H1 (cell line): ENCODE data around the gene INPP5A. TPM values are rescaled to one million over a fixed set of nuclear protein-coding genes. Genes with fewer than 3 reads are reported as not detected.

Experiments used
- CTCF ChIA-PET: fragments of 300-600 bp; sonication (Branson Sonifier 250); formaldehyde crosslinking; loops from one replicate; lab custom pipeline; 2021; ENCODE audit not compliant: partially characterized antibody; lab: Charles Lee
- POLR2A ChIA-PET: fragments of 300-600 bp; sonication (Branson Sonifier 250); formaldehyde crosslinking; loops from one replicate; lab custom pipeline; 2021; ENCODE audit warnings: inconsistent platforms; ENCODE audit not compliant: partially characterized antibody; lab: Charles Lee
- DNase-seq, 2 experiments: peaks; one replicate each; pipeline versions ENCODE4 v3.0.0 to v3.0.0-alpha.2; 2010 to 2022; ENCODE audit warnings: low spot score in 2 of 2, low read depth in 1 of 2, mixed read lengths in 1 of 2
- FAIRE-seq: peaks from 2 replicates; lab custom pipeline; 2011; peaks lifted over from hg19 to GRCh38; lab: Jason Lieb, UNC
- H2AFZ ChIP-seq: 2 replicates; pipeline ENCODE4 v1.8.1; 2012; ENCODE audit warnings: low read length, inconsistent platforms
- H2AK5ac ChIP-seq: 2 replicates; pipeline ENCODE4 v1.6.1; 2013; ENCODE audit warnings: low read depth, low read length
- H2BK120ac ChIP-seq: replicated peaks from 2 replicates; pipeline ENCODE3; 2013; ENCODE audit warnings: low read depth, low read length, inconsistent platforms
- H2BK12ac ChIP-seq: 2 replicates; pipeline ENCODE4 v1.6.1; 2013; ENCODE audit warnings: low read depth, low read length
- H2BK15ac ChIP-seq: 2 replicates; pipeline ENCODE4 v1.6.1; 2013; ENCODE audit warnings: low read length
- H2BK20ac ChIP-seq: 2 replicates; pipeline ENCODE4 v1.6.1; 2013; ENCODE audit warnings: low read length
- H2BK5ac ChIP-seq: 2 replicates; pipeline ENCODE4 v1.6.1; 2013; ENCODE audit warnings: low read depth, low read length
- H3K14ac ChIP-seq: 2 replicates; pipeline ENCODE4 v1.6.1; 2013; ENCODE audit warnings: inconsistent platforms; ENCODE audit not compliant: insufficient read length
- H3K18ac ChIP-seq: 2 replicates; pipeline ENCODE4 v1.6.1; 2013; ENCODE audit warnings: low read length; ENCODE audit errors: extremely low read depth
- H3K23ac ChIP-seq: 2 replicates; pipeline ENCODE4 v1.6.1; 2013; ENCODE audit warnings: inconsistent platforms; ENCODE audit not compliant: insufficient read length
- H3K23me2 ChIP-seq: 2 replicates; pipeline ENCODE4 v1.6.1; 2013; ENCODE audit warnings: low read depth, low read length
- H3K27ac ChIP-seq: 2 replicates; pipeline ENCODE4 v1.6.1; 2011; ENCODE audit warnings: low read depth, low read length, inconsistent platforms
- H3K27me3 ChIP-seq, 4 experiments: replicated peaks in 1 of 4; 1 replicate in 1 of 4; 2 replicates in 3 of 4; pipeline versions ENCODE4 v1.6.1 to v1.8.1; 2011 to 2013; ENCODE audit warnings: low read length in 3 of 4, mild to moderate bottlenecking in 3 of 4, inconsistent platforms in 2 of 4, mixed read lengths in 2 of 4, moderate library complexity in 1 of 4; ENCODE audit not compliant: control insufficient read depth in 3 of 4, insufficient read depth in 3 of 4; ENCODE audit errors: extremely low read depth in 1 of 4
- H3K36me3 ChIP-seq, 4 experiments: 2 replicates each; pipeline versions ENCODE4 v1.6.1 to v1.8.1; 2011 to 2013; ENCODE audit warnings: mild to moderate bottlenecking in 4 of 4, low read length in 3 of 4, moderate library complexity in 2 of 4, control low read depth in 1 of 4, inconsistent platforms in 1 of 4; ENCODE audit not compliant: insufficient read depth in 4 of 4, control insufficient read depth in 2 of 4
- H3K4ac ChIP-seq: replicated peaks from 2 replicates; pipeline ENCODE3; 2013; ENCODE audit warnings: low read length, low read depth, mixed read lengths, inconsistent platforms; ENCODE audit not compliant: insufficient read length
- H3K4me1 ChIP-seq, 4 experiments: replicated peaks in 1 of 4; 1 replicate in 1 of 4; 2 replicates in 3 of 4; pipeline versions ENCODE4 v1.6.1 to v1.8.1; 2011 to 2013; ENCODE audit warnings: low read length in 3 of 4, inconsistent platforms in 2 of 4, mixed read lengths in 1 of 4; ENCODE audit not compliant: insufficient read depth in 4 of 4, control insufficient read depth in 3 of 4
- H3K4me2 ChIP-seq, 2 experiments: 2 replicates each; pipeline versions ENCODE4 v1.6.1 to v1.8.1; 2011 to 2013; ENCODE audit warnings: low read depth in 2 of 2, low read length in 2 of 2, control low read depth in 1 of 2, inconsistent platforms in 1 of 2, mild to moderate bottlenecking in 1 of 2; ENCODE audit not compliant: insufficient read depth in 1 of 2
- H3K4me3 ChIP-seq, 4 experiments: fragments of 200-600, 300-600 bp in 1 of 4; sonication (generic), shearing (Covaris generic), sonication (Bioruptor Twin) in 1 of 4; 2 replicates each; pipeline versions ENCODE4 v1.5.1 to v1.8.1; 2011 to 2016; ENCODE audit warnings: low read length in 4 of 4, low read depth in 3 of 4, control low read depth in 2 of 4, inconsistent platforms in 2 of 4, mild to moderate bottlenecking in 2 of 4, mixed read lengths in 1 of 4, moderate library complexity in 1 of 4; ENCODE audit not compliant: insufficient read depth in 2 of 4; ENCODE audit errors: extremely low read depth in 1 of 4
- H3K56ac ChIP-seq: replicated peaks from 2 replicates; pipeline ENCODE3; 2013; ENCODE audit warnings: low read depth, mild to moderate bottlenecking, mixed read lengths, low read length, inconsistent platforms; ENCODE audit not compliant: insufficient read length
- H3K79me1 ChIP-seq: 2 replicates; pipeline ENCODE4 v1.6.1; 2013; ENCODE audit warnings: low read depth, low read length, control low read depth
- H3K79me2 ChIP-seq, 2 experiments: 2 replicates each; pipeline versions ENCODE4 v1.6.1 to v1.8.1; 2012 to 2013; ENCODE audit warnings: low read length in 2 of 2, mild to moderate bottlenecking in 2 of 2, inconsistent platforms in 1 of 2; ENCODE audit not compliant: insufficient read depth in 2 of 2, control insufficient read depth in 1 of 2
- H3K9ac ChIP-seq, 4 experiments: replicated peaks in 1 of 4; 1 replicate in 1 of 4; 2 replicates in 3 of 4; pipeline versions ENCODE4 v1.6.1 to v1.8.1; 2011 to 2013; ENCODE audit warnings: low read depth in 3 of 4, low read length in 3 of 4, control low read depth in 2 of 4, mild to moderate bottlenecking in 2 of 4, moderate library complexity in 2 of 4, inconsistent platforms in 1 of 4; ENCODE audit errors: extremely low read depth in 1 of 4
- H3K9me3 ChIP-seq, 2 experiments: 2 replicates each; pipeline versions ENCODE4 v1.6.1 to v1.8.1; 2012 to 2013; ENCODE audit warnings: mild to moderate bottlenecking in 2 of 2, moderate library complexity in 2 of 2, control low read depth in 1 of 2, inconsistent platforms in 1 of 2, low read depth in 1 of 2, low read length in 1 of 2, mixed read lengths in 1 of 2; ENCODE audit not compliant: insufficient read depth in 2 of 2
- H4K20me1 ChIP-seq, 2 experiments: replicated peaks in 1 of 2; 2 replicates each; pipeline versions ENCODE3 to v1.8.1; 2011 to 2013; ENCODE audit warnings: inconsistent platforms in 2 of 2, low read length in 2 of 2, mild to moderate bottlenecking in 1 of 2; ENCODE audit not compliant: insufficient read depth in 2 of 2, control insufficient read depth in 1 of 2
- H4K5ac ChIP-seq: 2 replicates; pipeline ENCODE4 v1.6.1; 2013; ENCODE audit warnings: low read length, low read depth, mixed read lengths, inconsistent platforms; ENCODE audit not compliant: insufficient read length
- H4K8ac ChIP-seq: 2 replicates; pipeline ENCODE4 v1.8.0; 2013; ENCODE audit warnings: mild to moderate bottlenecking, moderate library complexity, low read length, inconsistent platforms; ENCODE audit not compliant: insufficient read depth; ENCODE audit errors: extremely low read depth
- H4K91ac ChIP-seq: replicated peaks from 2 replicates; pipeline ENCODE3; 2013; ENCODE audit warnings: low read length, mixed read lengths, inconsistent platforms; ENCODE audit not compliant: insufficient read length
- JUND ChIP-seq: IDR thresholded peaks from 2 replicates; pipeline ENCODE4 v1.6.1; 2011; ENCODE audit warnings: mild to moderate bottlenecking, improper control_type of control experiment, low read length
- KDM1A ChIP-seq: fragments of 200-600, 300-600 bp; sonication (generic); IDR thresholded peaks from 2 replicates; pipeline ENCODE4 v1.7.1; 2016; ENCODE audit warnings: mild to moderate bottlenecking, low read length, borderline replicate concordance
- WGBS, 2 experiments: shearing (Covaris generic) in 1 of 2; methylation state at CpG; one replicate each; pipeline versions ENCODE4 v1.1.6 to v1.1.7; 2013 to 2015; ENCODE audit warnings: low lambda C conversion rate in 2 of 2, mixed read lengths in 2 of 2, inconsistent platforms in 1 of 2, low coverage in 1 of 2, missing lambda C conversion rate in 1 of 2; ENCODE audit not compliant: insufficient replicate concordance in 2 of 2, insufficient coverage in 1 of 2, insufficient read length in 1 of 2; ENCODE audit errors: extremely low coverage in 1 of 2, missing lambda C conversion rate in 1 of 2; 5-methylcytosine and 5-hydroxymethylcytosine counted together
- polyA plus RNA-seq, 7 experiments: library from polyadenylated mRNA; depleted of rRNA in 3 of 7; stranded (reverse) in 5 of 7; unstranded in 2 of 7; fragments of >200 nt in 5 of 7; fragments of 200-250 nt in 2 of 7; gene quantifications; 1 replicate in 5 of 7; 2 replicates in 1 of 7; 4 replicates in 1 of 7; pipeline versions ENCODE4 v1.2.1 to v1.2.3, GENCODE V29; 2011 to 2013; ENCODE audit warnings: missing spikeins in 2 of 7, mixed read lengths in 2 of 7
- total RNA-seq: library from RNA; stranded (reverse); fragmentation: NEBNext Ultra II Directional; extraction: Animal tissue kit (Norgen Biotek cat#: 25700); gene quantifications from 2 replicates; pipeline ENCODE4 v1.2.1, GENCODE V29; 2021

Gene INPP5A
- total and polyA plus RNA-seq, 2 of the 8 experiments (the other 6 are each of a cell fraction or from before 2014, with no cell fraction given): 19.7 to 27.5 TPM

DNA sequence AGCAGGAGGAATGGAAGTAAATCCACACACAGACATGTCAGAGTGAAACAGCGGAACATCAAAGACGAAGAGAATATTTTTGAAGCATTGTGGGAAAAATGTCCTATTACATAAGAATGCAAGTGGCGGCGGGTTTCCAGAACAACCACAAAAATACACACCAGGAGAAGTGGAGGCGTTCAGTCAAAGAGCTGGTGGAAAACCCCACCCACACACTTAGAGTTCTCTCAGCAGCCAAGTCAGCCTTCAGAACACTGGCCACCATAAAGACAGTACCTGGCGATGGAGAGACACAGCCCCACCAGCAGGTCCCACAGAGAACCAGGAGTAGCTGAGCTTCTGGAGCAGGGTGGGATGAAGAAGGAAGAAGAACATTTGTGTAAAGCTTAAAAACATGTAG, 224.7 kb downstream of the INPP5A start:
- Histone ChIP-seq H4K5ac (no peak overlapping the region), H3K9me3 (peaks cover 8 to 12% of the 10 kb centered on the region in 2 experiments; a peak in 2 of 4 replicates), H3K4ac (no peak overlapping the region), H2AK5ac (no peak overlapping the region), H3K4me2 (no peak overlapping the region), H2AFZ (no peak overlapping the region), H3K56ac (no peak overlapping the region), H3K36me3 (no peaks in the 10 kb centered on the region), H4K20me1 (peaks cover 0 to 6% of the 10 kb centered on the region in 2 experiments), H2BK12ac (no peak overlapping the region), H3K14ac (no peak overlapping the region), H3K23me2 (no peaks in the 10 kb centered on the region), H2BK5ac (no peak overlapping the region), H3K4me3 (no peak overlapping the region), H3K27ac (no peak overlapping the region), H2BK15ac (no peak overlapping the region), H3K18ac (no peak overlapping the region), H3K79me2 (no peaks in the 10 kb centered on the region), H3K4me1 (no peaks in the 10 kb centered on the region; a peak in 1 of 7 replicates), H4K91ac (no peak overlapping the region), H3K23ac (no peak overlapping the region), H3K9ac (no peak overlapping the region), H2BK120ac (no peak overlapping the region), H3K79me1 (no peaks in the 10 kb centered on the region), H4K8ac (no peak overlapping the region), H3K27me3 (no peaks in the 10 kb centered on the region), H2BK20ac (no peak overlapping the region)
- FAIRE-seq (no peak), DNase-seq (no peak)
- WGBS, 2 experiments: 75% methylated on average over 6 of the region's 6 CpGs; no CpG with 5 or more reads in 1 of the 2 experiments
- ChIA-PET POLR2A (no interaction called here), CTCF (interaction anchor here (1.0 to 1.3 kb wide), 2 partner anchors 21 to 108 kb away, joined by 3 to 4 read pairs; no protein-coding TSS in a partner anchor)
- no peak for TF ChIP-seq JUND
- no peak for TF ChIP-seq KDM1A
